ENCODE measurements around the gene RAVER2.
A peak's percentile ranks its signal among the peaks of the same experiment; 100 is the strongest.
"Not testable (repeated sequence)": the region's sequence is repeated elsewhere in the genome, so short reads cannot be mapped to it uniquely, and the experiment has no call there.

The RAVER2 gene, protein sequence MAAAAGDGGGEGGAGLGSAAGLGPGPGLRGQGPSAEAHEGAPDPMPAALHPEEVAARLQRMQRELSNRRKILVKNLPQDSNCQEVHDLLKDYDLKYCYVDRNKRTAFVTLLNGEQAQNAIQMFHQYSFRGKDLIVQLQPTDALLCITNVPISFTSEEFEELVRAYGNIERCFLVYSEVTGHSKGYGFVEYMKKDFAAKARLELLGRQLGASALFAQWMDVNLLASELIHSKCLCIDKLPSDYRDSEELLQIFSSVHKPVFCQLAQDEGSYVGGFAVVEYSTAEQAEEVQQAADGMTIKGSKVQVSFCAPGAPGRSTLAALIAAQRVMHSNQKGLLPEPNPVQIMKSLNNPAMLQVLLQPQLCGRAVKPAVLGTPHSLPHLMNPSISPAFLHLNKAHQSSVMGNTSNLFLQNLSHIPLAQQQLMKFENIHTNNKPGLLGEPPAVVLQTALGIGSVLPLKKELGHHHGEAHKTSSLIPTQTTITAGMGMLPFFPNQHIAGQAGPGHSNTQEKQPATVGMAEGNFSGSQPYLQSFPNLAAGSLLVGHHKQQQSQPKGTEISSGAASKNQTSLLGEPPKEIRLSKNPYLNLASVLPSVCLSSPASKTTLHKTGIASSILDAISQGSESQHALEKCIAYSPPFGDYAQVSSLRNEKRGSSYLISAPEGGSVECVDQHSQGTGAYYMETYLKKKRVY

GRCh38 chr1:64744492-64745180 lies at the start of gene RAVER2:
RAVER2 (plus strand) TSS chr1:64745075; CDS start chr1:64745173, 98 bp downstream.
- peak; percentile 74 for DNase-seq

GRCh38 chr1:64696879-64697278 lies 48.0 kb upstream of the RAVER2 start:
- no peak for DNase-seq

DNA sequence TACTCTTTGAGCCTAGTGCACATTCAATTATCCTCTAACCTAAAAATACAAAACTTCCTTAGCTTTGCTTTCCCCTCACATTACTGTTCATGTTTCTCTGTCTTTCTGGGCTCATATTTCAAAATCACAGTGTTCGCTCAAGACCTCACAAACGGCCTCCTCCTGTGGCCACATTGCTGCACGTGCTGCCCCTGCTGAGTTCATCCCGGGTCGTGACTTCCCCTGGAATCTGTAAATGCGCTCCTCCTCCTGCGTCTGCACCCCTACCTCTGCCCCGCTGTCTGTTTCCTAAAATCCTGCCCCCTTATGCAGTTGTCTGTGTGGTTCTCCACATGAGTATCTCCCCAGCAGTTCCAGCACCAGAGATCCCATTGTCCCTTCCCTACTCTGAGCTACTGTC lies 45.5 kb upstream of the RAVER2 start:
- no peak for DNase-seq

- DNase-seq = no peak
These were observed 43.8 kb upstream of the RAVER2 start for GRCh38 chr1:64701071-64701470.

DNA sequence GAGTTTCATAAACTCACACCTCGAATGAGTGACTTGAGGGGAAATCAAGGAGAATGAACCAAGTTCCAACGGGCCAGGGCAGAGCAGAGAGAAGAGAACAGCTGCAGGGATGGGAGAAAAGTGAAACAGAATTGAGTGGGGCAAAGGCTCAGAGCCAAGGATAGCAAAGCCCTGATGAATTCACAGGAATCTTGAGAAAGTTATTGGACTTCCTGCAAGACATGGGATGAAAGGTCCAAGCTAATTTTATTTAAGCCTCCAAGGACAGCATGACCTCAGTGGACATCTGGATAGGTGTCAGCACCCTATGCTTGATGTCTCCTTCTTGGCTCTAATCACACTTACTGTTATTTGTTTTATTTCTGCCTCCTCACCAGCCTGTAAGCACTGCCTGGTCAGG lies 43.0 kb upstream of the RAVER2 start:
- no peak for DNase-seq

DNA sequence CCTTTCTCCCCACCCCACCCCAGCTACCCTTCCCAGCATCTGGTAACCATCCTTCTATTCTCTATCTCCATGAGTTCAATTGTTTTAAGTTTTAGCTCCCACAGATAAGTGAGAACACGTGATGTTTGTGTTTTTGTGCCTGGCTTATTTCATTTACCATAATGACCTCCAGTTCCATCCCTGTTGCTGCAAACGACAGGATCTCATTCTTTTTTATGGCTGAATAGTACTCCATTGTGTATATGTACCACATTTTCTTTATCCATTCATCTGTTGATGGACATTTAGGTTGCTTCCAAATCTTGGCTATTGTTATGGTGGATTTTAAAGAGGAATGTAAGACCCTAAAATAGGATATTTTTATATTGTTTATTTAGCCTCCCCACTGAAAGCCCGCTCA lies 42.2 kb upstream of the RAVER2 start:
- DNase-seq = not testable (repeated sequence)

- DNase-seq = no peak
These were observed 41.3 kb upstream of the RAVER2 start for GRCh38 chr1:64703600-64703999.

DNA sequence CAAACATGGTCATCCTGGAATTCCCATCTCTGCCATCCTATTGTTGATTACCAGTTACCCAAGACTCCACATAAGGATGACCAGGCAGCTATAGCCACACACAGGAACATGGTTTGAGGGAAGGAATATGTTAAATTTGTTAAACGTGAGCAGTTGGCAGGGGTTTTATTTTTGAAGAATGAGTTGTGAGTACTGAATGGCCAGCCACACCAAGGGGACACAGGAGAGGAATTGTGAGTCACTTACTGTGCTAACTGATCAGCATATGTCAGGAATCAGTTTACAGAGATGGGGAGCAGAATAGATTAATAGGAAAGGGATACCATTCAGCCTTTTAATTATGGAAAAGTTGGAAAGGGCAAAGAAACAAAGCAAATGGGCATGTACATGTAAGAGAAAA lies 39.3 kb upstream of the RAVER2 start:
- DNase-seq = no peak

- no peak for DNase-seq
These were observed 33.6 kb upstream of the RAVER2 start for GRCh38 chr1:64711266-64711665.

GRCh38 chr1:64712049-64712448 lies 32.8 kb upstream of the RAVER2 start:
- no peak for DNase-seq

DNA sequence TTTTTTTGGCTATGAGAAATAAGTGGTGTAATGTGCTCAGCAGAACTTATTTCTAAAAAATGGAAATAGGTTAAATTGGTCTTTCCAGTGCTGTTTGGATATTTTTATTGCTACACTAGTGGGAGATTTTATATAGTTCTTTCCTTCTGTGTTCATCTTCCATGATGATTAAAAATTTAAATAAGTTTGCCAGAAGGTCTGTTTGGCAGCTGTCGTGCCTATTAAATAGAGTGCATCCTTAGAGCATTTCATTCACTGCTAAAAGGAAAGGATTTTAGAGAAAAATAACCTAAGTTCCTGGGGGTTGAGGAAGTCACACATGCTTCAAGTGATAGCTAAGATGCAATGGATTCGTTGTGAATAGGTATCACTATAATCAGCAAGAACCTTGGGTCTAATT lies 29.7 kb upstream of the RAVER2 start:
- DNase-seq = no peak

DNA sequence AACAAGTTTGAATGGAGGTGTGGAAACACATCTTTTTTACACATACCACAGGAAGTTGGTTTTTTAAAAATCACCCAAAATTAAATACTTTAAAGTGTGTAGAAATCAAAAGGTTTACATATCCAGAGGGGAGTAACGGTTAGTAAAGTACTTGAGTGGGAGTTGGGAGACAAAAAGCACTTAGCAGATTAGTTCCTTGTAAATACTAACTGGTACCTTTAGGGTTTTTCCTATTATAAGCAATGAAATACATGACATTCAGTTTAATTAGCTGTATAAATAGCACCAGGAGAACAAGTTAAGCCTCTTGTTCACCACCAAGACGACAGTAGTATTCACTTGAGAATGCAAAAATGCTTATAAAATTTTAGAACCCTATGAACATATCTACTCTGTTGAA lies 23.7 kb upstream of the RAVER2 start:
- DNase-seq = no peak

GRCh38 chr1:64721576-64722145 lies 23.2 kb upstream of the RAVER2 start:
- no peak for DNase-seq

GRCh38 chr1:64727861-64728260 lies 17.0 kb upstream of the RAVER2 start:
- DNase-seq = no peak

GRCh38 chr1:64733581-64734286 lies 11.1 kb upstream of the RAVER2 start:
- no peak for DNase-seq

GRCh38 chr1:64734287-64734652 lies 10.6 kb upstream of the RAVER2 start:
- no peak for DNase-seq

DNA sequence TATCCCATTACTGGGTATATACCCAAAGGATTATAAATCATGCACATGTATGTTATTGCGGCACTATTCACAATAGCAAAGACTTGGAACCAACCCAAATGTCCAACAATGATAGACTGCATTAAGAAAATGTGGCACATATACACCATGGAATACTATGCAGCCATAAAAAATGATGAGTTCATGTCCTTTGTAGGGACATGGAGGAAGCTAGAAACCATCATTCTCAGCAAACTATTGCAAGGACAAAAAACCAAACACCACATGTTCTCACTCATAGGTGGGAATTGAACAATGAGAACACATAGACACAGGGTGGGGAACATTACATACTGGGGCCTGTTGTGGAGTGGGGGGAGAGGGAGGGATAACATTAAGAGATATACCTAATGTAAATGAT lies 4.2 kb upstream of the RAVER2 start:
- DNase-seq = not testable (repeated sequence)

- DNase-seq = peak; percentile 74
These were observed 852 bp upstream of the RAVER2 start for GRCh38 chr1:64743954-64744491.

DNA sequence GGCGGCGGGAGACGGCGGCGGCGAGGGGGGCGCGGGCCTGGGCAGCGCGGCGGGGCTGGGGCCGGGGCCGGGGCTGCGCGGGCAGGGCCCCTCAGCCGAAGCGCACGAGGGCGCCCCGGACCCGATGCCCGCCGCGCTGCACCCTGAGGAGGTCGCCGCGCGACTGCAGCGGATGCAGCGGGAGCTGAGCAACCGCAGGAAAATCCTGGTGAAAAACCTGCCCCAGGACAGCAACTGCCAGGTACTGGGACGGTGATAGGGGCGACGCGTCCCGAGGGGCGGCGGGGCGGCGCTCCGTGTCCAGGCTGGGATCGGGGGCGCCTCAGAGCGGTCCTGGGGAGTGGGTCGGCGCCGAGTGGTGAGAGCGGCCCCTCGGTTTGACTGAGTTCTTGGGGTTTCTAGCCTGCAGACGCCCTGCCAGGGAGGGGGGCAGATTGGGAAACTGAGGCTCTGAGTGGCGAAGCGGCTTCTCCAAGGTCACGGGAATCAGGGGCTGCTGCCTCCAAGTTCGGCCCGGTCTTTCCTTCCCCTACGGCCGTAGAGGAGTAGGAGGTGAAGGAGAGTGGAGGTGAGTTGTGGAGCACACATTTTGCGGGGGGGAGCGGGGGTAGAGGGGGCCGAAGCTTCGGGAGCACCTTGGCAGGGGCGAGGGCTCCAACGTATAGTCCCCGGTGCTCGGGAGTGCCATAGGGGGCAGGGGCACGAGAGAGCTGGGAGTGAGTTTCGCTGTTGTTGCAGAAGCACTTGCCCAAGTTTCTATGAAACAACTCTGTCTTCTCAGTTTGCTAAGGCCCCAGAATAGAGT lies 508 bp downstream of the RAVER2 start:
- no peak for DNase-seq

DNA sequence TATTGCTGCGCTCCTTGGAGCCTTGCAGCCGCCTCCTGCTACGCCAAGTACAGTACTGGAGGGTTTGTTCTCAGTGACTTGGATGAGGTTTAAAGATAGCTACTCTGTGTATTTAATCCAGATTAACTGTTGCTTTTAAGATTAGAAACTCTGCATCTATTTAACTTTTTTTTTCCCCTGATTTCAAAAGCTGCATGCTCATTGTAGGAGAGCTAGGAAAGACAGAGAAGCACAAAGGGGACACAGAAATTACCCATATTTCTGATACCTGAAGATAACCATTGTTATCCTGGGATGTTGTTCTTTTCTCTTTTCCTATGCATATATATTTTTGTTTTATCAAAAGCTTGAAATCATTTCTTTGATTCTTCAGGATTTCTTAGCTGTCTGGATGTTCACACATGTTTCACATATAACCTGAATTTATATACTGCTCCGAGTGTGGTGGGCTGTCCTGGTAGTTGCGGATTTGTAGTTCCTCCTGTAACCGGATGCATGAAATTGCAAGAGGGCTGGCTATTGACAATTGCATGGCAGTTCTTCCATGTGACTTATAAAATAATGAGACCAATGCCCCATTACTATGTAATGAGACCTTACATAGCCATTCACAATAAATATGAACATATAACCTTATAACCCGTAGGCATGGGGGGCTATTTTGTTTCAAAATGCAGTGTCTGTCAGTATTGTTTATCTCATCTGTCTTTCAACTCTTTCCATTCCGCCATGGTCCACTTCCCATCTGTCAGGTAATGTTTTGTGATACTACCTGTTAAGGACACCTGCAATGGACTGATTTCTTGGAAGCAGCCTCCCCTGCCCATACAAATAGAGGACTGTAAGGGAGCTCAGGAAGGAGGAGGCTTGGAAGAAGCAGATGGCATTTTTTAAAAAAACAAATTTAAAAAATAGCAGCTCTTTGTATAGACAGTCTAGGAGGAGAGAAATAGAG lies 1.4 kb downstream of the RAVER2 start:
- peak; percentile 56 for DNase-seq

DNA sequence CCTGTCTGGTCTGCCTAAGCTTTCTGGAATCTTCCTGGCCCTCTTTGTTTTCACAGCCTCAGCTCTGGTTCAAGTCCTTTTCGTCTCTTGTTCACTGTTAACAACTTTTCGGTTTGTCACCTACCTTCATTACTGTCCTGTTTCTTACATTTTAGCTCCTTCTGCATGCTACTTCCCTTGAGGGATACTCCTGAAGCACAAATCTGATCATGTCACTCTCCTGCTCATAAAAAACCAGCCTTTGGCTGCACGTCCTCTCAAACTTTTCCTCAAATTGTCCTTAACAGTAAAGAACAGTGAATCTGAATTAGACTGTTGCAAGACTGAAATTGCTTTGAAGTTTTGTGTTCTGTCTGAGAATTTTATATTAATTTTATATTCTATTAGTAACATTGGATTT lies 3.3 kb downstream of the RAVER2 start:
- DNase-seq = no peak
